CD4-positive, CD25-positive, alpha-beta regulatory T cell (primary cell): Measurements from ENCODE around the gene STIM1. TPM values are rescaled to one million over a fixed set of nuclear protein-coding genes. Genes with fewer than 3 reads are reported as not detected.

Source experiments
- ATAC-seq, 2 donors: fragments of 150-1000 bp; cut with Tn5 transposase; one replicate each; pipeline ENCODE4 v1.10.0; 2021; ENCODE audit warnings: low read depth in 2 of 2, moderate number of reproducible peaks in 2 of 2, moderate library complexity in 1 of 2
- DNase-seq, 3 donors: peaks; one replicate each; pipeline versions ENCODE4 v3.0.0 to v3.0.0-alpha.2; 2012 to 2022; ENCODE audit warnings: mixed read lengths in 1 of 3
- H3K27ac ChIP-seq: one replicate; pipeline ENCODE4 v1.7.0; 2013; ENCODE audit warnings: mild to moderate bottlenecking, low read length; ENCODE audit not compliant: insufficient read depth, poor library complexity, severe bottlenecking
- H3K27me3 ChIP-seq: one replicate; pipeline ENCODE4 v1.7.0; 2013; ENCODE audit warnings: low read length; ENCODE audit not compliant: control insufficient read depth, insufficient read depth
- H3K36me3 ChIP-seq: one replicate; pipeline ENCODE4 v1.7.0; 2013; ENCODE audit warnings: mild to moderate bottlenecking, low read length, moderate library complexity; ENCODE audit not compliant: control insufficient read depth, insufficient read depth
- H3K4me1 ChIP-seq: 2 replicates; pipeline ENCODE4 v1.7.0; 2013; ENCODE audit warnings: mild to moderate bottlenecking, low read length; ENCODE audit not compliant: insufficient read depth, control insufficient read depth, poor library complexity, severe bottlenecking
- H3K4me3 ChIP-seq: one replicate; pipeline ENCODE4 v1.7.0; 2013; ENCODE audit warnings: low read depth, mild to moderate bottlenecking, low read length, moderate library complexity
- H3K9me3 ChIP-seq, 2 experiments: 1 replicate in 1 of 2; 2 replicates in 1 of 2; pipeline ENCODE4 v1.7.0; 2013; ENCODE audit warnings: low read length in 2 of 2, mild to moderate bottlenecking in 1 of 2, moderate library complexity in 1 of 2; ENCODE audit not compliant: control insufficient read depth in 2 of 2
- H3K27ac Mint-ChIP-seq, 3 donors: one replicate each; pipeline ENCODE4 v1.8.0; 2020 to 2022; ENCODE audit warnings: mild to moderate bottlenecking in 3 of 3, mixed read lengths in 3 of 3, moderate library complexity in 2 of 3
- H3K27me3 Mint-ChIP-seq: one replicate; pipeline ENCODE4 v1.8.0; 2022; ENCODE audit warnings: mild to moderate bottlenecking, mixed read lengths
- H3K36me3 Mint-ChIP-seq: one replicate; pipeline ENCODE4 v1.8.0; 2020; ENCODE audit warnings: mixed read lengths
- H3K4me1 Mint-ChIP-seq, 4 donors: one replicate each; pipeline ENCODE4 v1.8.0; 2020 to 2022; ENCODE audit warnings: mixed read lengths in 4 of 4, mild to moderate bottlenecking in 1 of 4
- H3K4me3 Mint-ChIP-seq, 4 donors: one replicate each; pipeline ENCODE4 v1.8.0; 2020 to 2022; ENCODE audit warnings: mild to moderate bottlenecking in 4 of 4, mixed read lengths in 4 of 4, moderate library complexity in 3 of 4
- H3K9me3 Mint-ChIP-seq, 7 donors: one replicate each; pipeline ENCODE4 v1.8.0; 2020 to 2022; ENCODE audit warnings: mixed read lengths in 7 of 7, mild to moderate bottlenecking in 3 of 7, moderate library complexity in 2 of 7
- polyA plus RNA-seq, 4 donors: library from polyadenylated mRNA; unstranded; fragments of 300-500 nt; fragmentation: Illumina TruSeq; gene quantifications; one replicate each; pipeline ENCODE4 v1.2.3, GENCODE V29; 2021
- total RNA-seq: library from RNA; stranded (reverse); gene quantifications from one replicate; pipeline ENCODE4 v1.2.3, GENCODE V29; 2022

Gene STIM1
- total and polyA plus RNA-seq, 5 donors from 2014 or later: 25.7 to 134 (median 29.8) TPM

DNA sequence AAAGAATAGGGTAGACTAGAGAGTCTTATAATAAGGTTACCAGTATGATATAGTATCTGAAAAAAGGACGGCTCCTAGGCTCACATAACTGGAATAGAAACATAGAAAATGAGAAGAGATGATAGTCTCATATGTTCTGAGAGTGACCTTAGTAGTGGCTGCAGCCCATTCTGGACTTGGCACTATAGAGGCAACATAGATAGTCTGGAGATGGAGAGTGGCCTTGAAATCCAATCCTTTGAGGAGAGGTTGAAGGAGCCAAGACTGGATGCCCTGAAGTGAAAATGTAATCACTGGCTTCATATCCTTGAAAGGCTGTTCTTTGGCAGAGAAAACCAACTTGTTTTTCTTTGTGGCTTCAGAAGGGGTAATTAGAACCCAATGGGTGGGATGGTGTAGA lies 81.1 kb downstream of the STIM1 start:
- H3K4me1 ChIP-seq: peaks cover 10% of the 10 kb centered on the region
- Mint-ChIP-seq H3K4me3 (no peak overlapping the region), H3K4me1 (peaks cover 27 to 84% (median 63%) of the 10 kb centered on the region in 4 donors)

GRCh38 chr11:3939211-3939610 lies 83.7 kb downstream of the STIM1 start:
- Histone ChIP-seq H3K9me3 (no peaks in the 10 kb centered on the region), H3K27me3 (no peaks in the 10 kb centered on the region), H3K4me1 (peaks cover 37% of the 10 kb centered on the region), H3K4me3 (no peak overlapping the region), H3K36me3 (no peaks in the 10 kb centered on the region), H3K27ac (no peak overlapping the region)
- H3K27ac Mint-ChIP-seq: peak overlapping the region; percentile 4 to 83 (median 45)
- H3K9me3 Mint-ChIP-seq: no peaks in the 10 kb centered on the region
- ATAC-seq (no peak), DNase-seq (no peak)
- peaks cover 20% of the 10 kb centered on the region for H3K36me3 Mint-ChIP-seq
- H3K4me1 Mint-ChIP-seq: peaks cover 42 to 86% (median 75%) of the 10 kb centered on the region in 4 donors
- H3K27me3 Mint-ChIP-seq: no peaks in the 10 kb centered on the region
- no peak overlapping the region for H3K4me3 Mint-ChIP-seq

More for the DNA sequence above, 81.1 kb downstream of the STIM1 start:
- H3K27me3 Mint-ChIP-seq: no peaks in the 10 kb centered on the region
- H3K27ac Mint-ChIP-seq: peak overlapping the region; percentile 59 to 78 (median 74)
- H3K27me3 ChIP-seq: no peaks in the 10 kb centered on the region
- H3K9me3 Mint-ChIP-seq: no peaks in the 10 kb centered on the region
- ATAC-seq: no peak
- peaks cover 19% of the 10 kb centered on the region for H3K36me3 Mint-ChIP-seq
- H3K4me3 ChIP-seq: no peak overlapping the region
- no peak for DNase-seq
- H3K36me3 ChIP-seq: no peaks in the 10 kb centered on the region
- H3K9me3 ChIP-seq: no peaks in the 10 kb centered on the region
- H3K27ac ChIP-seq: no peak overlapping the region

DNA sequence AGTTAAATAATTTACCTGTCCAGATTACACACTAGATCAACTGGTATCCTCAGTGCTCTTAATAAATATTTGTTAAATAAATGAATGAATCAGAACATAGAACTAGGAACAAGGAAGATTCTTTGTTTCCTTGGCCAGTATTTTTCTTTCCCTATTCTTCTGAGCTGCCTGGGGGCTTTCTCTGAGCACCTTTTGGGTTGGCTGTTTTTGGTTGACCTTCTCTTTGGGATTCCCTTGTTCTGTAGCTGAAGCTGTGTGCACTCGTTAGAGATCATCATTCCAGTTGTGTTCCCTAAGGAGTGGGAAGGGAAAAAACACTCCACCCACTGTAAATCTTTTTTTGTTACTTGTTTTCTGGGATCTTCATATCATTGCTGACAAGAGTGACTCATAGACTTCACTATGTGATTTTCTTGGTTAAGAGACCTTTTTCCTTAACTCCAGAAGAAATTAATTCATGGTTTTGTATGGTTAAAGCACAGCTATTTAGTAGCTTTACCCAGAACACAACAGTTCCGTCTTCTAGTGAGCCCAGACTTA lies 84.3 kb downstream of the STIM1 start:
- Mint-ChIP-seq H3K9me3 (no peaks in the 10 kb centered on the region), H3K27me3 (no peaks in the 10 kb centered on the region), H3K4me3 (peak overlapping the region in 1 of 4 donors; percentile 59), H3K4me1 (peaks cover 37 to 86% (median 75%) of the 10 kb centered on the region in 4 donors), H3K27ac (peak overlapping the region; percentile 45 to 83 (median 69)), H3K36me3 (peaks cover 22% of the 10 kb centered on the region)
- Histone ChIP-seq H3K4me1 (peaks cover 37% of the 10 kb centered on the region), H3K9me3 (no peaks in the 10 kb centered on the region), H3K27ac (no peak overlapping the region), H3K4me3 (no peak overlapping the region), H3K36me3 (no peaks in the 10 kb centered on the region), H3K27me3 (no peaks in the 10 kb centered on the region)
- DNase-seq (no peak), ATAC-seq (no peak)

DNA sequence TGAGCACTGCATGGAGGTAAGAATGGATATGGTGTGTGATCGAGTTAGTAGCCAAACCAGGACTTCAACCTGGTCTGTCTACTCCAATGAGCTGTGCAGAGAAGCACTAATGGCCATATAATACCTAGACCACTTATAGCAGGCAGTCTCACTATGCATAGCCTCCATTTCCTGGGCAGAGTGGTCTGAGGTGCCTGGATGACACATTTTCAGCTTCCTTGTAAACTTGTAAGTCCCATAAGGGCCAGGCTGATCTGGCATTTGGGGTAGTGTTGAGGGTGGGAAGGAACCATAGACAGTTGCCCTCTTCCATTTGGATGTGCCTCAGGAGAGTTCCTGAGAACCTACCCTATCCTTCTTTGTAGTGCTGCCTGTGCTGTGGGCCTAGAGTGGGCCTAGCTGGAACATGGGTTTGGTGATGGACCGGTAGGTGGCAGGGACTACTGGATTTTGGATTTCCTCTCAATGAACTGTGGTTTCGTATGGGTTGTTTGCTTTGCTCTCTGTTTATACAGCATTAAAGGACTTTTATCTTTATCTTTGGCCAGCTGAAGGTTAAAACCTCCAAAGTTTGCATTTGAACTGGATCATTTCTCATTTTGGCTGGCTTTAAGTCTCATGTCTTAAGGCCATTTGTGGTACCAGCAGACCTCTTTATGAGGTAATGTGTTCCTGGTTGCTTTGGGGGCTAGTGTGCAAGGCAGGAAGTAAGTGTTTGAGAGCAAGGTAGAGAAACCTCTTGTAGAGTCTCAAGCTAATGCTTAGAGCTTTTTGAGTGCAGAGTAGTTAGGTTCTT lies 86.9 kb downstream of the STIM1 start:
- peaks cover 61% of the 10 kb centered on the region for H3K4me1 ChIP-seq
- DNase-seq (peak in 2 of 3 donors; percentile 42 to 71), ATAC-seq (peak; percentile 61 to 63)
- Mint-ChIP-seq H3K36me3 (peaks cover 6% of the 10 kb centered on the region), H3K27ac (peak overlapping the region; percentile 91 to 97 (median 94)), H3K4me3 (peak overlapping the region; percentile 6 to 78 (median 51)), H3K27me3 (no peaks in the 10 kb centered on the region), H3K4me1 (peaks cover 33 to 84% (median 74%) of the 10 kb centered on the region in 4 donors), H3K9me3 (peaks cover 0 to 4% (median 0%) of the 10 kb centered on the region in 7 donors)
- H3K36me3 ChIP-seq: no peaks in the 10 kb centered on the region
- peak overlapping the region; percentile 74 for H3K27ac ChIP-seq
- no peaks in the 10 kb centered on the region for H3K9me3 ChIP-seq
- H3K27me3 ChIP-seq: no peaks in the 10 kb centered on the region
- peak overlapping the region; percentile 69 for H3K4me3 ChIP-seq

DNA sequence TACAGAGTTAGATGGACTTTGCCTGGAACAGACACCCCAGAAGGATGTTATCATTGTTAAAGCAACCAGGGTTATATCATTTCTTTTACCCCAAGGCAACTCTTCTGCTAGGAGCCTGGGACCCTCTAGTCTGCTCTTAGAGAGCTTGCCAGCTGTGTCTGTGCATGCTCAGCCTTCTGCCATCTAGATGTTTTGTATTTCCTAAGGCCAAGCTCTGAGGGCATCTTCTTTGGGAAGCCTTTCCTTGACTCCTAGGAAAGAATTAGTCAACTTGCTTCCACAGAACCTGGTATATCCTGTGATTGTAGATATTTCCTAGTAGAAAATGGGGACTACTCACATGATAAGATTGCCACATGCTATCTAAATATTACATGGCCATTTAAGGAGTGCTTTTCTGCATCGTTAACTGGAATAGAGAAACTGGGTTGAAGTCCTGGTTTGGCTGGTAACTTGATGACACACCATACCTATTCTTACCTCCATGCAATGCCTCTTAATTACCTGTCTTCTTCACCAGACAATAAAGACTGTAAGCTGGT lies 87.6 kb downstream of the STIM1 start:
- Histone ChIP-seq H3K9me3 (no peaks in the 10 kb centered on the region), H3K4me1 (peaks cover 68% of the 10 kb centered on the region), H3K36me3 (no peaks in the 10 kb centered on the region), H3K4me3 (peak overlapping the region; percentile 69), H3K27ac (peak overlapping the region; percentile 74), H3K27me3 (no peaks in the 10 kb centered on the region)
- Mint-ChIP-seq H3K4me3 (peak overlapping the region; percentile 6 to 78 (median 51)), H3K4me1 (peaks cover 37 to 90% (median 79%) of the 10 kb centered on the region in 4 donors), H3K9me3 (peaks cover 0 to 4% (median 0%) of the 10 kb centered on the region in 7 donors), H3K27me3 (no peaks in the 10 kb centered on the region), H3K27ac (peak overlapping the region; percentile 91 to 97 (median 94)), H3K36me3 (peaks cover 6% of the 10 kb centered on the region)
- DNase-seq (no peak), ATAC-seq (no peak)

DNA sequence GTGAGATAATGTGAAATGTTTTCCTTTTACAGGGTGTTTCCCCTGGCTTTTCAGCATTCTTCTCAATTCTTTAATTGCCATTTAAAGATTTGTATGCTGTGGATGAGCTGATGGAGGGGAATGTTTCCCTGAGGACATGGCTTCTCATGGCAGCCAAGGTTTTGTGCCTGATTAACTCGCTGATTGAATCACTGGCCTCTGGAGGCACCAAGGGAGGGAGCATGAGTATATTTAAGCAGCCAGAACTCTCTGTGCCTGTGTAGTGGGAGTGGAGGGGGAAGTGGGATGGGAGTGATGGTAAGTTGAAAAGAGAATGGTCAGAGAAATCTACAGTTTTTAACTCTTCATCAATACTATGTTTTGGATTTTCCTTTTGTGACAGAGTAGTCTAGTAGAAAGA lies 88.7 kb downstream of the STIM1 start:
- peak overlapping the region in 3 of 4 donors; percentile 44 to 68 (median 58) for H3K4me3 Mint-ChIP-seq
- Histone ChIP-seq H3K27me3 (no peaks in the 10 kb centered on the region), H3K4me1 (peaks cover 80% of the 10 kb centered on the region), H3K9me3 (no peaks in the 10 kb centered on the region), H3K4me3 (peak overlapping the region; percentile 39), H3K27ac (peak overlapping the region; percentile 74), H3K36me3 (no peaks in the 10 kb centered on the region)
- peaks cover 43 to 93% (median 84%) of the 10 kb centered on the region in 4 donors for H3K4me1 Mint-ChIP-seq
- H3K27ac Mint-ChIP-seq: peak overlapping the region; percentile 91 to 97 (median 94)
- no peaks in the 10 kb centered on the region for H3K27me3 Mint-ChIP-seq
- no peak for DNase-seq
- ATAC-seq: no peak
- peaks cover 6% of the 10 kb centered on the region for H3K36me3 Mint-ChIP-seq
- H3K9me3 Mint-ChIP-seq: peaks cover 0 to 4% (median 0%) of the 10 kb centered on the region in 7 donors

- Histone ChIP-seq H3K4me1 (peaks cover 94% of the 10 kb centered on the region), H3K36me3 (no peaks in the 10 kb centered on the region), H3K9me3 (no peaks in the 10 kb centered on the region), H3K27me3 (no peaks in the 10 kb centered on the region), H3K27ac (peak overlapping the region; percentile 80), H3K4me3 (peak overlapping the region; percentile 74)
- peak overlapping the region; percentile 58 to 81 (median 76) for H3K4me3 Mint-ChIP-seq
- H3K9me3 Mint-ChIP-seq: peaks cover 0 to 4% (median 0%) of the 10 kb centered on the region in 7 donors
- H3K36me3 Mint-ChIP-seq: peaks cover 3% of the 10 kb centered on the region
- H3K27ac Mint-ChIP-seq: peak overlapping the region; percentile 93 to 97 (median 95)
- no peak for ATAC-seq
- no peaks in the 10 kb centered on the region for H3K27me3 Mint-ChIP-seq
- DNase-seq: no peak
- peaks cover 50 to 95% (median 86%) of the 10 kb centered on the region in 4 donors for H3K4me1 Mint-ChIP-seq
Measured at GRCh38 chr11:3946455-3947017, 91.1 kb downstream of the STIM1 start.
